GM19395 (cell line): ENCODE results near the gene SLC17A2.
A peak's percentile ranks its signal among the peaks of the same experiment; 100 is the strongest.
"Not testable (repeated sequence)": the region's sequence is repeated elsewhere in the genome, so short reads cannot be mapped to it uniquely, and the experiment has no call there.

ENCODE experiments used
- ATAC-seq: cut with Tn5 transposase; IDR thresholded peaks from one replicate; pipeline ENCODE4 v1.9.1; 2021; ENCODE audit warnings: mild to moderate bottlenecking, moderate library complexity; ENCODE audit not compliant: unreplicated experiment

Gene SLC17A2

DNA sequence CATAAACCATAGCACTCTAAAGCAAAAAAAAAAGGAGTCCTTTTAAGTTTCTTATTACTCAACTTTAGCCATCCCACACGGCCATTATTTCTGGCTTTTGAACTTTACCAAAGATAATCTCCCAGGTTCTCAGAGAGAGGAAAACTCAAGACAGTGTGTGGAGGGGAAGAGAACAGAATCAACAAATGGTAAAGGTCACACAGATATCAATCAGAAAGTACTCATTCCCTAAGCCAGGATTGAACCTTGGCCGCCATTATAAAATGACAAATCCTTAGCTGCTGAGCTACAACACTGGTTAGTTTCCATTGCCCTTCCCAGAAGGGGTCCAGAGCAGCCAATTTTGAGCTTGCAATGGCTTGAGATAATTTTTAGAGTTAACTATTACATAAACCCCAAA lies 22.0 kb upstream of the SLC17A2 start:
- no peak for ATAC-seq

DNA sequence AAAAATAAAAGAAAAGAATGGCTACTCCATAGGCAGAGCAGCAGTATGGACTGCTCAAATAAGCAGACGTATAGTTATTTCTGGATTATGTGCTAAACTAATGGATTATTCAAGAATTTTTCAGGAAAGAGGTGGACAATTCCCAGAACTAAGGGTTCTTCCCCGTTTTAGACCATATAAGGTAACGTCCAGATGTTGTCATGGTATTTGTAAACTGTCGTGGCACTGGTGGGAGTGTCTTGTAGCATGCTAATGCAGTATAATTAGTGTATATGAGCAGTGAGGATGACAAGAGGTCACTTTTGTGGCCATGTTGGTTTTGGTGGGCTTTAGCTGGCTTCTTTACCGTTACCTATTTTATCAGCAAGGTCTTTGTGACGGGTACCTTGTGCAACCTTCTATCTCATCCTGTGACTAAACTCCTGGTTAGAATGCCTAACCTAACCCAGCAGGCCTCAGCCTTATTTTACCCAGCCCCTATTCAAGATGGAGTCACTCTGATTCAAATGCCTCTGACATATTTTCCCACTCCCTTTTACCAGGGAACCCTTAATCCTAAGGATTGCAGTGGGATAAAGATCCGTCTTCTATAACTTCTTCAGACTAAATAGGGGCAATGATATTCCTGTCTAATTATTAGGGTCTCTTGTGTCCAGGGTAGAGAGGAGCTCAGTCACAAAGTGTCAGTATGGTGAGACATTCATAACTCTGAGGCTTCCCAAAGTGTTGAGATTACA lies 21.0 kb upstream of the SLC17A2 start:
- no peak for ATAC-seq

DNA sequence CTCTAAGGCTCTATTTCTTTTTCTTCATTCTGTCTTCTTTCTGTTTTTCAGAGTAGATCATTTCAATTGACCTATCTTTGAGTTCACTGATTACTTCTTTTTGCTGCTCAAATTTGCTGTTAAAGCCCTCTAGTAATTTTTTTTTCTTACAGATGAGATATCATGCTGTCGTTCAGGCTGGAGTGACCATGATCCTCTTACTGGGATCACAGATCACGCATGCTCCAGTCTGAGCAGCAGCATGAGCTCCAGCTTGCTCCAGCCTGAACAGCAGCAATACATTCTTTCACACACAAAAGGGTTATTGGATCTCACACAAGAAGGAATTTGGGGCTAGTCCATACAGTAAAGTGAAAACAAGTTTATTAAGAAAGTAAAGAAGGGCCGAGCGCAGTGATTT lies 19.8 kb upstream of the SLC17A2 start:
- ATAC-seq, result no peak

DNA sequence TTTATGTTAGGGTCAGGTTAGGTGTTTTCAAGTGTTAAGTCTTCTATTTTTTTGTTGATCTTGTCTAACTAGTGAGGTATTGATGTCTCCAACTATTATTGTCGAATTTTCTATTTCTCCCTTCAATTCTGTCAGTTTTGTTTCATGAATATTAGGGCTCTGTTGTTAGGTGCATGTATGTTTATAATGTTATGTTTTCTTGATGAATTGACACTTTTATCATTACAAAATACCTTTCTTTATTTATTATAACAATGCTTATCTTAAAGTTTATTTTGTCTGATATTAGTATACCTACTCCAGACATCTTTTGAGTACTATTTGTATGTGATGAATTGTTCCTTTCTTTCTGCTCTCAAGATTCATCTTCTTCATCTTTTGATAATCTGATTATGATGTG lies 19.2 kb upstream of the SLC17A2 start:
- no peak for ATAC-seq

DNA sequence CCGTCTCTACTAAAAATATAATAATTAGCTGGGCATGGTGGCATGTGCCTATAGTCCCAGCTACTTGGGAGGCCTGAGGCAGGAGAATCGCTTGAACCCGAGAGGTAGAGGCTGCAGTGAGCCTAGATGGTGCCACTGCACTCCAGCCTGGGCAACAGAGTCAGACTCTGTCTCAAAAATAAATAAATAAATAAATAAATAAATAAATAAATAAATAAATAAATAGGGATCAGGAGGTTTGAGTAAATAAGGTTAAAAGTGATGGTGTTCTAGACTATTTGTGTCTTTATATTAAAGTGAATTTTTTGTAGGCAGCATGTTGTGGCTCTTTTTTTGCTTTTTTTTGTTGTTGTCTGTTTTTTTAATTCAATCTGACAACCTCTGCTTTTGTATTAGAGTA lies 17.0 kb upstream of the SLC17A2 start:
- ATAC-seq, result not testable (repeated sequence)

DNA sequence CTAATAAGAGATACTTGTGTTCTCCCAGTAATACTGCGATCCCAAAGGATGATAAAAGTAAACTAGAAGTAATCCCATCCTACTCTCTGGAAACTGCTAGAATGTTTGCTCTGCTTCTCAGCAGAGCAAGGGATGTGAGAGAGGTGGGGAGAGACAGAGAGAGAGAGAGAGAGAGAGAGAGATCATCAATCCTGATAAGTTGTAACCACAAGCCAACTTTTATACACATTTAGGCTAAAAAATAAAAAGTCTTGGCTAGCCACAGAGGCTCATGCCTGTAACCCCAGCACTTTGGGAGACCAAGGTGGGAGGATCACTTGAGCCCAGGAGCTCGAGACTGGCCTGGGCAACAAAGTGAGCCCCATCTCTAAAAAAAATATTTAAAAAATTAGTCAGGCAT lies 16.1 kb upstream of the SLC17A2 start:
- no peak for ATAC-seq

DNA sequence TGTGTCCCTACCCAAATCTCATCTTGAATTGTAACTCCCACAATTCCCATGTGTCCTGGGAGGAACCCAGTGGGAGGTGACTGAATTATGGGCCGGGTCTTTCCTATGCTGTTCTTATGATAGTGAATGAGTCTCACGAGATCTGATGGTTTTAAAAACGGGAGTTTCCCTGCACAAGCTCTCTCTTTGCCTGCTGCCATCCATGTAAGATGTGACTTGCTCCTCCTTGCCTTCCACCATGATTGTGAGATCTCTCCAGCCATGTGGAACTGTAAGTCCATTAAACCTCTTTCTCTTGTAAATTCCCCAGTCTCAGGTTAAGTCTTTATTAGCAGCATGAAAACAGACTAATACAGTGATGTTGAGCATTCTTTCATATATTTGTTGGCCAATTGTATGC lies 15.2 kb upstream of the SLC17A2 start:
- ATAC-seq, result not testable (repeated sequence)

DNA sequence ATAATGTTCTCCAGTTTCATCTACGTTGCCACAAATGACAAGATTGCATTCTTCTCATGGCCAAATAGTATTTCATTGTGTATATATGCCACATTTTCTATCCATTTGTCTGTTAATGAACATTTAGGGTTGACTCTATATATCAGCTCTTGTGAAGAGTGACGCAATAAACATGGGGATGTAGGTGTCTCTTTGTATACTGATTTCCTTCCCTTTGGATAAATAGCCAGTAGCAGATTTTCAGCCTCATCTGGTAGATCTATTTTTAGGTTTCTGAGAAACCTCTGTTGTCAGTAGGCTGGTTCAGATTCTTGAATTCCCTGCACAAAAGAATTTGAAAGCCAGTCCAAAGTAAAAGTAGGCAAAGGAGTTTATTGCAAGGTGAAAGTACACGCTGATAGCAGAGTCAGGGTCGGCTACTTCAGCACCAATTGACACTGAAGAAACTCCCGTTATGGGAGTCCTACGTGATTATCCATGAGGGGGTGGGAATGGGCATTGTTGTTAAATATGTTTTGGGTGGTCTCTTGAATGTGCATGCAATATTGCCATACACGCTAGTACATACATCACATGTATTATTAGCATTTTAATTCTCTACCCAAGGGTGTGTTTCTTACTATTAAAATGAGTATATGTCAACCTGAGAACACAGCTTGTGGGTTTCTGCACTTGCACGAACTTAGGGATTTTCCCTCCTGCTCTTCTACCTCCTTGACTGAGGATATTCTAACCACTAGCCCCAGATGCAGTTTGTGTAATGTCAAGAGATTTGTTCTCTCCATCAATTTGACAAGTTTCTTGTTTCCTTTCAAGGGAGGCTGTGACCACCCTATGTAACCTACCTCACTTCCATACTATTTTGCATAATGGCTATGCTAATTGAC lies 14.4 kb upstream of the SLC17A2 start:
- ATAC-seq, result peak; percentile 96

DNA sequence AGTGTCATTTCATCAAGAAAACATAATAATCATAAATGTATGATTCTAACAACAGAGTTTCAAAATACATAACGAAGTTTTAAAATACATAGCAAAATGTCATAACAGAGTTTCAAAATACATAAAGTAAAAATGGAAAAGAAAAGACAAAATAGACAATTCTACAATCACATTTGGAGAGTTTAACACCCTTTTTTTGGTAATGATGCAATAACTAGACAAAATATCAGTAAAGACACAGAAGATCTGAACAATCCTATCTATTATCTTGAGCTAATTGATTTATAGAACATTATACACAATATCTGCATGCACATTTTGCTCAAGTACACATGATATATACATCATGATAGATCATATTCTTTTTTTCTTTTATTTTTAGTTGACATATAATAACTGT lies 13.4 kb upstream of the SLC17A2 start:
- ATAC-seq, result no peak

DNA sequence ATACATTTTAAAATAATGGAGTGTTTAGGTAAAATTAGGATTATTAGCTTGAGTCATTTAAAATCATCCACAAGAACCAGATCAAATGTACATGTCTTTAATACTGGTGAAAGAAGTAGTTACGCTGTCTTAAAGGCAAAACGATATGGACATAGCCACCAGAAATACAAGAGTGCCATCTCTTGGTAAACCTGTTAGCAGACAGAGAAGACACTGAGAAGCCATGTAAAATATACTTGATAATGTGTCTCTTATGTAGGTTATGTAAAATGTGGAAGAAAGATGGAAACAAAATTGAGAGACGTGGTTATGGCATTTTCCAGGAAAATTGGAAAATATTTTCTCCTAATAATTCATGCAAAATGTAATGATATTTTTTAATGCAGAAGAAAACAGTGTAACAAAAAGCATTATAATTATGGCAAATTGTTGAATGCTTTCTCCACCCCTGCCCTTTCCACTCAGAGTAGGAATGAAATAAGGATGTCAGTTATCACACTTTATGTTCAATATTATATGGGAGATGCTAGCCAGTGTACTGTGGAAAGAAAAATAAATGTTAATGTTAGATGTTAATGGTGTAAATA lies 12.2 kb upstream of the SLC17A2 start:
- ATAC-seq, result no peak

DNA sequence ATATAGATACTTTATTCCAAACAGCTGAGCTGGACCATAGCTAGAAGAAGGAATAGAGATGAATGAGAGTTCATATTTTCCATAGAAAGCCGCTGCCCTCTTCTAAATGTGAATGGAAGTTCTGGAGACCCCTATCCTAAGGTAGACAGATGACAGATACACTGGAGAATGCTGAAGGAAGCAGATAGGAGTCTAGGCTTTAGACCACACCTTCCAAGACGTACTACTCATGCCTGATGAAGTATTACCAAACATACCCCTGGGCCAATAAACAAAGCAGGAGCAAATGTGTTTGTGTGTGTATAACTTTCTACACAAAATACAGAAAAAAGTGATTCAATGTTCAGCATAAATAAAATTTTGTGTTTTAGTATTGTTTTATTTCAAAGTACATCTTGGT lies 9.1 kb upstream of the SLC17A2 start:
- no peak for ATAC-seq

DNA sequence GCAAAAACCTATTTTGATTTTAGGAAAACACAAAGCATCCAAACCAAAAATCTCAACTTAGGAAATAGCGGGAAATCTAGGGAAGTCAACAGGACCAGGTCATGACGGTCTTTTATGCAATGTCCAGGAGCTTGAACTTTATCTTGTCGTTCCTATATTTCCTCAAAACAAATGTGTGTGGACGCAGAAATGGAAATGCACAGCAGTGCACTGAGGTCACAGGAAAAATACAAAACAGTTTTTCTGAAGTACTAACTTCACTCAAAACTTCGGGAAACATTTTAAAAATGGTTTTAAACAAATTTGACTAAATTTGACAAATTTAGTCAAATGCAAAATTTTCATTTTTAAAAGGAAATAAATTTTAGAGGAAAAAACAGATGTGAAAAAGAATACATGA lies 5.5 kb upstream of the SLC17A2 start:
- ATAC-seq, result no peak

DNA sequence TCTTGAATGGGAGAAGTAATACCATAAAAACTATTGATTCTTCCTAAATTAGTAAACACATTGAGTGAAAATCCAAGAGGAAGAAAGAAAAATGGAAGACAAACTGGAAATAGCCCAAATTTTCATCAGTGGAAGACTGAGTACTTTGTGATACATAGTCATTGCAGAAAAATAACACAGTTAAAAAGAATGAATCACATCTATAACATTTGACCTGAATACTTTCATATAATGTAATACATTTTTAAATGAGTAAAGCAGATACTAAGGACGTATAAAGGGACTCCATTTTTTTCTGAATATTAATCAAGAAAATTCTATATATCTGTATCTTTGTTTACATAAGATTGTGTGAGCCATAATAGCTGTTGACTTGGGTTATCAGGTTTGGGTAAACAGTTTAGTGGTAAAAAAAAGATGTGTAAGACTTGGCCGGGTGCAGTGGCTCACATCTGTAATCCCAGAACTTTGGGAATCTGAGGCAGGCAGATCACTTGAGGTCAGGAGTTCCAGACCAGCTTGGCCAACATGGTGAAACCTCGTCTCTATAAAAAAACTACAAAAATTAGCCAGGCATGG lies 4.3 kb upstream of the SLC17A2 start:
- ATAC-seq, result no peak

DNA sequence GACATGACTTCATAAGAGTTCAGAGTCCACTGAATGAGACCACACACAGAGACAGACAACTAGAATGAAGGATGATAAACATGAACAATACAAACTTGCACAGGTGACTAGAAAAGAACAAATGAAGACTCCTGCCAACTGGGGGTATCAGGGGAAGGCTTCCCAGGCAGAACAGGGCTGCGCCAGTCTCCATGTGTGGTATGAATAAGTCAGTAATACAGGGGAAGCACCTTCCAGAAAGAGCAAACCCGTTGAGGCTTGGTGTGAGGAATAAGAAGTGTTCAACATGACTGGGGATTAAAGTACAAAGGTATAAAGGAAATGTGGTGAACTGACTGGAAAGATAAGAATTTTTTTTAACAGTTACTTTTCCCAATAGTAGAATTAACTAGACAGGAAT lies 3.7 kb upstream of the SLC17A2 start:
- no peak for ATAC-seq

DNA sequence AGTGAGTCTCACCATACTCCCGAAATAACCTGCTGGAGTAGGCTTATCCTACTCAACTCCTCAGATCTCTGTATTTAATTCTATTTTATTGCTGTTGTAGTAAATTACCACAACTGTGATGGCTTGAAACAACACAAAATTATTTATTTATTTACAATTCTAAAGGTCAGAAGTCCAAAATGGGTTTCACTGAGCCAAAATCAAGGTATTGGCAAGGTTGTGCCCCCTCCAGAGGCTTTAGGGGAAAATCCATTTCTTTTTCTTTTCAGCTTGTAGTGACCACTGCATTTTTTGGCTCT lies 869 bp upstream of the SLC17A2 start:
- no peak for ATAC-seq

DNA sequence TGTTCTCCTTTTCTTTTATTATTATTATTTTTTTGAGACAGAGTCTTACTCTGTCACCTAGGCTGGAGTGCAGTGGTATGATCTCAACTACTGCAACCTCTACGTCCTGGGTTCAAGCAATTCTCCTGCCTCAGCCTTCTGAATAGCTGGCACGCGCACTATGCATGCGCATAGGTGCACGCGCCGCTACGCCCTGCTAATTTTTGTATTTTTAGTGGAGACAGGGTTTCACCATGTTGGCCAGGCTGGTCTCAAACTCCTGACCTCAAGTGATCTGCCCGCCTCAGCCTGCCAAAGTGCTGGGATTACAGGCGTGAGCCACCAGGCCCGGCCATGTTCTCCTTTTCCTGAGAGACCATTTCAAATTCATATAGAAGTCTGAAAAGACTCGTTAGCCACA lies 706 bp downstream of the SLC17A2 start:
- ATAC-seq, result not testable (repeated sequence)

DNA sequence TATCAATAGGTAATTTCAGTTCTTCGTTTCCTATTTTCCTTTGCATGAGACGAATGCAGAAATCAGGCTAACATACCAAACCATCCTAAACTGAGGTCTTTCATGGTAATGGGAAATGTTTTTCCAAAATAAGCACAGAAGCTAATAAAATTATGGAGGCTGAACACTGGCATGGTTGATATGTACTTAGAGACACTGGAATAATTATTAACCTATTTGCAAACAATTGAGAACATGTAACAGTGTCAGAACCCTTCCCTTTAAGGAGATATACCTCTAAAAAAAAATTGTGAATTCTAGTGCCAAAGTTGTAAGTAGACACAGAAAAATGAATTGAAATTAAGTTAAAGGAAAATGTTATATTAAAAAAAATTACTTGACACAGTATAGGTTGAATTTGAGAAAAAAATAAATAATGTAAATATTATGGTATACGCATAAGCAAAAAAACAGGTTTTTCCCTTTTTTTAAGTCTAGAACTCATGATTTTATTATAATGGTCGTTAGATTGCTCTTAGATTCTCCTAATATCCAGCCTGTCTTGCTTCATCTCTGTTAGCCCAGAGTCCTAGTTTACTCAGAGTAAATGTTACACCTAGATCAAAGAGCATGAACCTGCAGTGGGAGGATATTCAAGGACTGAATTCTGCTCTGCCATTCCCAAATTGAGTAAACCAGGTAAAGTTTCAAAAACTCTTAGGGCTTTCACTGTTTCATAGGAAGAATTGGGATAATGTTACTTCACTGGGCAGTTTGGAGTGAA lies 1.7 kb downstream of the SLC17A2 start:
- ATAC-seq, result no peak

DNA sequence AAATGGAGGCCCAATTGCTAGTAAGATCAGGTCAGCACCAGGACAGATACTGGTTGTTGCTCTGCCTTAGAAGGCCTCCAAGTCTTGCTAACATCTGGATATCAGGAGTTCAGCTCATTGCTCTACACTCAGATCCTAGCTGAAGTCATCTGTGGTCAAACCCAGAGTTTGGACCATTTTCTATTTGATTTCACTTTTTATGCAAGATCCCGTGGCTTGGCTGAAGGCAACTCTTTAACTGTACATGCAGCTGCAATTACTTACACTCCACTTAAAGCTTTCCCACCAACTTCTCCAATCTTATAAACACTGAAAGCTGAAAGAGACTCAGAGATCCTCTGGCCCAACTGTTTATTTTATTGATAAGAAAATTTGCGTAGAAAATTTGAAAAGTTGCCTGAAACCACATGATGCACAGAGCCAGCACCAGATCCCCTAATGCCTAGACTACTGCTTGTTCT lies 2.7 kb downstream of the SLC17A2 start:
- no peak for ATAC-seq

DNA sequence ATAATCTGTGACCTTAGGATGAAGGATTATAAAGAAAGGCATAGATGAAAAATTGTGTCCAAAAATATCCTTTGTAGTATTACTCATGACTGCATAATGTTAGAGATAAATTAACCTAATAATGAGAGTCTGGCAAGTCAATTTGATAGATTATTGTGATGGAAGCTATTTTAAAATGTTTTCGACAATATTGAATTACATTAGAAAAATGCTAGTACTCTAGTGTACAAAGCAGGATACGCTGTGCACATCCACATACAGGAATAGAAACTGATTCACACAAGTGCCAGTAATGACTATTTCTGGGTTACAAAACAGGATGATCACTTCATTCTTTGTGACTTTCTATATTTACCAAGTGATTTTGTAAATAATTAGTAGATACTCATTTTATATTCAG lies 3.3 kb downstream of the SLC17A2 start:
- no peak for ATAC-seq

DNA sequence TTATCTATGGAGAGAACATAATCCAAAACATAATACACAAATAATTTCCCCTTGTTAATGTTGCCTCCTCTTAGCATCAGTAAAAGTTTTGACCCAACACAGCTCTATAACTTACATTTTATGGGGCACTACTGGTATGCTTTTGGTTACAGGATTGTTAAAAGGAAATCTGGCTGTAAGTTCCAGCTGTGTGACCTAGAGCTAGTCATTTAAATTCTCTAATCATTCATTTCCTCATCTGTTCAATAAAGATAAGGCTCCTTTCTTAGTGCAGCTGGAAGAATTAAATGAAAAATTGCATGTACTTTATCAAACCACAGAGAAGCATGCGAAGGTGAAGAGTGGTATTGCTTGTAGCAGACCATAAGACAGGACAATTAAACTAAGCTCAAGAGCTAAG lies 4.6 kb downstream of the SLC17A2 start:
- ATAC-seq, result no peak

DNA sequence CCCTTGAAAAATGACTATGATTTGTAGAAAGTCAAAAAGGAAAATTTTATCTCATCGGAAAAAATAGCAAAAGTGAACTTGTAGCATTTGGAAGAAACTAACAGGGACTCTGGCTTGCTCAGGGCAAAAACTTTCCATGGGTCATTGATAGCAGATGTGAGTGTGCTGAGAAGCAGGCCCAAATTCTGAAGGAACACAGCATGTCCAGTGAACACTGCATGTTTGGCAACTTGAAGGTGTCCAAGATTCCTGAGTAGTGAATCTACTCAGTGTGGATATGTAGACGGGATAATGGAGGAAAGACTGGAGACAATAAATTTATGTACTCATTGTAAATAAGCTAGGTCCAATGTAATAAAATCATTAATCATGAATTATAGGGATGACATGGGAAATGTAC lies 8.2 kb downstream of the SLC17A2 start:
- no peak for ATAC-seq
